Measurements from ENCODE around the gene KAZALD1. TPM values are rescaled to one million over a fixed set of nuclear protein-coding genes. Genes with fewer than 3 reads are reported as not detected.

Gene KAZALD1
- total and polyA plus RNA-seq, 11 donors = 1.9 to 11.1 (median 7.4) TPM

GRCh38 chr10:101018118-101018599, 43.6 kb upstream of the KAZALD1 start:
- Histone ChIP-seq H3K4me1 (peaks cover 0 to 25% (median 11%) of the 10 kb centered on the region in 12 donors), H3K4me3 (no peak overlapping the region), H3K27me3 (peaks cover 0 to 17% (median 3%) of the 10 kb centered on the region in 9 donors), H3K27ac (peak overlapping the region in 2 of 12 donors; percentile 44 to 45), H3K36me3 (no peaks in the 10 kb centered on the region), H3K9me3 (no peaks in the 10 kb centered on the region)
- DNase-seq = no peak
- intact Hi-C loops (cut with DNase I) = no loop called here
- TF ChIP-seq, protein P1, sequence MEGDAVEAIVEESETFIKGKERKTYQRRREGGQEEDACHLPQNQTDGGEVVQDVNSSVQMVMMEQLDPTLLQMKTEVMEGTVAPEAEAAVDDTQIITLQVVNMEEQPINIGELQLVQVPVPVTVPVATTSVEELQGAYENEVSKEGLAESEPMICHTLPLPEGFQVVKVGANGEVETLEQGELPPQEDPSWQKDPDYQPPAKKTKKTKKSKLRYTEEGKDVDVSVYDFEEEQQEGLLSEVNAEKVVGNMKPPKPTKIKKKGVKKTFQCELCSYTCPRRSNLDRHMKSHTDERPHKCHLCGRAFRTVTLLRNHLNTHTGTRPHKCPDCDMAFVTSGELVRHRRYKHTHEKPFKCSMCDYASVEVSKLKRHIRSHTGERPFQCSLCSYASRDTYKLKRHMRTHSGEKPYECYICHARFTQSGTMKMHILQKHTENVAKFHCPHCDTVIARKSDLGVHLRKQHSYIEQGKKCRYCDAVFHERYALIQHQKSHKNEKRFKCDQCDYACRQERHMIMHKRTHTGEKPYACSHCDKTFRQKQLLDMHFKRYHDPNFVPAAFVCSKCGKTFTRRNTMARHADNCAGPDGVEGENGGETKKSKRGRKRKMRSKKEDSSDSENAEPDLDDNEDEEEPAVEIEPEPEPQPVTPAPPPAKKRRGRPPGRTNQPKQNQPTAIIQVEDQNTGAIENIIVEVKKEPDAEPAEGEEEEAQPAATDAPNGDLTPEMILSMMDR (IDR thresholded peaks at IDR 0.05) = no peak
- TF ChIP-seq POLR2A (IDR thresholded peaks at IDR 0.05) = no peak
- peak in 1 of 4 donors; percentile 2 for ATAC-seq
- 53 to 67% (median 59%) methylated on average over 19 to 20 of the region's 20 CpGs for WGBS, 4 donors

- no peaks in the 10 kb centered on the region for H3K9me3 ChIP-seq
- H3K36me3 ChIP-seq = no peaks in the 10 kb centered on the region
- peaks cover 0 to 17% (median 3%) of the 10 kb centered on the region in 9 donors for H3K27me3 ChIP-seq
- 18 to 39% (median 20%) methylated on average over 22 to 45 of the region's 45 CpGs for WGBS, 4 donors
- TF ChIP-seq, protein P1 (IDR thresholded peaks at IDR 0.05) = peak; percentile 56 to 86 (median 72)
- TF ChIP-seq POLR2A (IDR thresholded peaks at IDR 0.05) = no peak
- H3K27ac ChIP-seq = peak overlapping the region in 3 of 12 donors; percentile 8 to 45 (median 44)
- DNase-seq (peak; percentile 76 to 92 (median 86)), ATAC-seq (peak; percentile 35 to 84 (median 73))
- H3K4me1 ChIP-seq = peaks cover 0 to 19% (median 7%) of the 10 kb centered on the region in 12 donors
- H3K4me3 ChIP-seq = peak overlapping the region in 4 of 12 donors; percentile 0 to 25 (median 14)
- intact Hi-C loops (cut with DNase I) = no loop called here
Measured at GRCh38 chr10:101018600-101019439, 43.0 kb upstream of the KAZALD1 start.

DNA sequence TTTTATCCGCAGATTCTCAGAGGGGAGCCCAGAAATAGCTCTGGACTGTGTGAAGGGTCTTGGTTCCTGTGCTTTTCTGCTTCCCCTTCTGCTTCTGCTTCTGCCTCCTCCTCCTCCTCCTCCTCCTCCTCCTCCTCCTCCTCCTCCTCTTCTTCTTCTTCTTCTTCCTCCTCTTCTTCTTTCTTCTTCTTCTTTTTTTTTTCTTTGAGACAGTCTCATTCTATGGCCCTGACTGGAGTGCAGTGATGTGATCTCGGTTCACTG, 42.4 kb upstream of the KAZALD1 start:
- Histone ChIP-seq H3K27ac (no peak overlapping the region), H3K27me3 (peaks cover 0 to 17% (median 3%) of the 10 kb centered on the region in 9 donors), H3K9me3 (no peaks in the 10 kb centered on the region), H3K4me1 (peaks cover 0 to 15% (median 6%) of the 10 kb centered on the region in 12 donors), H3K36me3 (no peaks in the 10 kb centered on the region), H3K4me3 (peak overlapping the region in 1 of 12 donors; percentile 25)
- no peak for TF ChIP-seq POLR2A (IDR thresholded peaks at IDR 0.05)
- TF ChIP-seq, protein P1 (IDR thresholded peaks at IDR 0.05) = no peak
- ATAC-seq (no peak), DNase-seq (no peak)
- WGBS, 4 donors = 41 to 50% (median 47%) methylated on average over 2 of the region's 2 CpGs
- intact Hi-C loops (cut with DNase I) = no loop called here

- ATAC-seq (no peak), DNase-seq (peak in 1 of 5 donors; percentile 27)
- Histone ChIP-seq H3K9me3 (no peaks in the 10 kb centered on the region), H3K36me3 (no peaks in the 10 kb centered on the region), H3K4me1 (peaks cover 0 to 15% (median 6%) of the 10 kb centered on the region in 12 donors), H3K27ac (no peak overlapping the region), H3K27me3 (peaks cover 0 to 17% (median 3%) of the 10 kb centered on the region in 9 donors), H3K4me3 (no peak overlapping the region)
- 77 to 85% (median 84%) methylated on average over 10 of the region's 10 CpGs for WGBS, 4 donors
- TF ChIP-seq POLR2A (IDR thresholded peaks at IDR 0.05) = no peak
- TF ChIP-seq, protein P1 (IDR thresholded peaks at IDR 0.05) = no peak
- intact Hi-C loops (cut with DNase I) = no loop called here
Measured at GRCh38 chr10:101020427-101021075, 41.2 kb upstream of the KAZALD1 start.
